Measurements from ENCODE around the gene DCAF6. TPM values are rescaled to one million over a fixed set of nuclear protein-coding genes. Genes with fewer than 3 reads are reported as not detected.
A peak's percentile ranks its signal among the peaks of the same experiment; 100 is the strongest.

The DCAF6 gene
- total and polyA plus RNA-seq, 2 experiments from 2014 or later: 52.0 to 92.7 TPM

DNA sequence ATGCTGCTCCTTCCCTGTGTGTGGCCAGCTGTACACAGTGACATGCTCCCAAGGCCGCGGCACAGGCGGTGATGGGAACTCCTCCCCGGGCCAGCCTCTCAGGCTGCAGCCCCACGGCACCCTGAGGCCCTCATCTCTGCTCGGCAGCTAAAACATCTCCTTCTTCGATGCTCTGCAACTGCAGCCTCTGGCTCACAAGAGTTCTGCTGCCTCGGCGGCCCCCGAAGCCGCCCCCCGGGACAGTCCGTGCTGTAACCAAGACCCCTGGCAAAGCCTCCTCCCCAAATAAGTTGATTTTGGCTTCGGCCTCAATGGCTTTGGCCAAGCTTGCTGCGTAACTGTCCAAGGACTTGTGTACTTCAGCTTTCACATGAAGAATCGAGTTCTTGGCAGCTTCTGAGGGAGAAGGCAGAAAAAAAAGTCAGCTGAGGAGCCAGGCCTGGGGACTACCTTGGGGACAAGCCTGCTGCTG, 149.0 kb downstream of the DCAF6 start:
- TF ChIP-seq, protein P1, sequence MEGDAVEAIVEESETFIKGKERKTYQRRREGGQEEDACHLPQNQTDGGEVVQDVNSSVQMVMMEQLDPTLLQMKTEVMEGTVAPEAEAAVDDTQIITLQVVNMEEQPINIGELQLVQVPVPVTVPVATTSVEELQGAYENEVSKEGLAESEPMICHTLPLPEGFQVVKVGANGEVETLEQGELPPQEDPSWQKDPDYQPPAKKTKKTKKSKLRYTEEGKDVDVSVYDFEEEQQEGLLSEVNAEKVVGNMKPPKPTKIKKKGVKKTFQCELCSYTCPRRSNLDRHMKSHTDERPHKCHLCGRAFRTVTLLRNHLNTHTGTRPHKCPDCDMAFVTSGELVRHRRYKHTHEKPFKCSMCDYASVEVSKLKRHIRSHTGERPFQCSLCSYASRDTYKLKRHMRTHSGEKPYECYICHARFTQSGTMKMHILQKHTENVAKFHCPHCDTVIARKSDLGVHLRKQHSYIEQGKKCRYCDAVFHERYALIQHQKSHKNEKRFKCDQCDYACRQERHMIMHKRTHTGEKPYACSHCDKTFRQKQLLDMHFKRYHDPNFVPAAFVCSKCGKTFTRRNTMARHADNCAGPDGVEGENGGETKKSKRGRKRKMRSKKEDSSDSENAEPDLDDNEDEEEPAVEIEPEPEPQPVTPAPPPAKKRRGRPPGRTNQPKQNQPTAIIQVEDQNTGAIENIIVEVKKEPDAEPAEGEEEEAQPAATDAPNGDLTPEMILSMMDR (IDR thresholded peaks at IDR 0.05; ENCODE audit: low read depth, low read length): no peak
- Histone ChIP-seq H3K4me1 (ENCODE audit: low read depth) (no peaks in the 10 kb centered on the region), H3K4me3 (no peak overlapping the region), H3K9me3 (ENCODE audit: low read depth) (no peaks in the 10 kb centered on the region), H3K27me3 (no peaks in the 10 kb centered on the region), H3K27ac (no peak overlapping the region), H3K36me3 (peaks cover 5% of the 10 kb centered on the region)
- peak in 1 of 2 donors; percentile 3 for DNase-seq (ENCODE audit: low read depth in 1 of 2, low spot score in 1 of 2)

DNA sequence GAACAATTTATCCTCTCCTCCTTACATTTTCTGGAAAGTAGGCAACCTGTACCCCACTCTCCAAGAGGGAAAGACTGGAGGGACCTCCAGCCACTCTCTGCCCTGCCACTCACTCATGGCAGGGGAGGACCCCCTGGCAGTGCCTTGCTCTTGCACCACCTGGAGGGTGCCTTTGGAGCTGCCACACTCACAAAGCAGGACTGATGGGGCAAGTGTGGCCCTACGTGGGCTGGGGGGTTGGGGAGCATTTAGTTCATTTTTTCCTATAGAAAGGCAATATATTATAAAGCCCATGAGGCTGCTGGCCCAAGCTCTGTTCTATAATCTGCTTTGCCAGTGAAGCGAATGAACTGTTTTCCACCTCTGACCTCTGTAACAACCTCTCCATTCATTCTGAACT, 150.0 kb downstream of the DCAF6 start:
- Histone ChIP-seq H3K4me1 (ENCODE audit: low read depth) (no peaks in the 10 kb centered on the region), H3K4me3 (no peak overlapping the region), H3K36me3 (peaks cover 5% of the 10 kb centered on the region), H3K9me3 (ENCODE audit: low read depth) (no peaks in the 10 kb centered on the region), H3K27ac (no peak overlapping the region), H3K27me3 (no peaks in the 10 kb centered on the region)
- TF ChIP-seq, protein P1 (IDR thresholded peaks at IDR 0.05; ENCODE audit: low read depth, low read length): no peak
- DNase-seq (ENCODE audit: low read depth in 1 of 2, low spot score in 1 of 2): no peak

DNA sequence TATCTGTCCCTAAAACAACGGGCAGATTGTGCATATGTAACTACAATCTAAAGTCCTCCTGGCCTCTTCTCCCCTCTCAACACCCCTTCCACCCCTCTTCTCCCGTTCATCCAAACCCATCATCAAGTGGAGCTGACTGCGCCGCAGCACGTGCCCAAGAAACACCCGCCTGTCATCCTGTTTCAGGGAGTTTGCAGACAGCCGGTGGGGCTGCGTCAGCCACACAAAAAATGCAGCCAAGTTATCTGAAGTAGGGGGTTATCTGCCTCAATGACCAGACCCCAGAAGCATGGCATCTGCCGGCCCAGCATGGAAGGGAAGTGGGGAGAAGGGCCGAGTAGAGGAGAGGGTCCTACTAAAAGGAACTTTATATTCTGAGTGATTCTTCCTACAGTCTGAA, 151.2 kb downstream of the DCAF6 start:
- Histone ChIP-seq H3K27me3 (no peaks in the 10 kb centered on the region), H3K4me3 (no peak overlapping the region), H3K9me3 (ENCODE audit: low read depth) (no peaks in the 10 kb centered on the region), H3K27ac (no peak overlapping the region), H3K4me1 (ENCODE audit: low read depth) (no peaks in the 10 kb centered on the region), H3K36me3 (peaks cover 5% of the 10 kb centered on the region)
- no peak for DNase-seq (ENCODE audit: low read depth in 1 of 2, low spot score in 1 of 2)
- TF ChIP-seq, protein P1 (IDR thresholded peaks at IDR 0.05; ENCODE audit: low read depth, low read length): no peak

DNA sequence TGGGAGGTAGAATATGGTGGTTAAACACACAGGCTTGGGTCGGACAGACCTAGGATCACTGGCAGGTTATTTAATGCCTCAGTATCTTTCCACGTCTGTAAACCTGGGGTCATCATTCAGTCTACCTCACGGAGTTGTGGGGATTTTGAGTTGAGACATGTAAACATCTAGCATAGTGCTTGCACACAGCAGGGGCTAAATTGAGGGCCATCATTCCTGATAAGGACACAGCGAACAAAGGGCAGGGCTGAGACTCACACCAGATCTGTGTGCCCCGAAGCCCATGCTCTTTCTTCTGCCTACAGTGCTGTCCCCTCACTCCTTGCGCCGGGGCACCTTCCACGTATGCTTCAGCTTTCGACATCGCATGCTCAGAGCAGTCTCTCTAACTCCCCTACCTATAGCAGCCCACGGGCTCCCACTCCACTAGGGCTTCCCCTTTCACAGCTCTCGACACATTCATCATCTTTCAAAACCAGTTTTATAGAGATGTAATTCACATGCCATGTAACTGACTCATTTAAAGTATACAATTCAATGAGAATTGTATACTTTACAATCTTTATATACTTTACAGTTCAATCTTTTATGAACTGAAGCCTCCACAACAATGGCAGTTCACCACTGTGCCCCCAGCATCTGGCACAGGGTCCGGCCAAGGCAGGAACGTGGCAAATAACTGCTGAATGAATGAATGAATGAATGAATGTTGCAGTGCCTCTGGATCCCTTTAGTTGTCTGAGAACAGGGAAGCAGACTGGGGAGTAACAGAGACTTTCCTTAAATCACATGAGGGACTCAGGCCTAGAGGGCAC, 152.2 kb downstream of the DCAF6 start:
- TF ChIP-seq, protein P1 (IDR thresholded peaks at IDR 0.05; ENCODE audit: low read depth, low read length): no peak
- H3K36me3 ChIP-seq: peaks cover 5% of the 10 kb centered on the region
- no peaks in the 10 kb centered on the region for H3K9me3 ChIP-seq (ENCODE audit: low read depth)
- no peaks in the 10 kb centered on the region for H3K4me1 ChIP-seq (ENCODE audit: low read depth)
- DNase-seq (ENCODE audit: low read depth in 1 of 2, low spot score in 1 of 2): no peak
- H3K27ac ChIP-seq: no peak overlapping the region
- no peak overlapping the region for H3K4me3 ChIP-seq
- H3K27me3 ChIP-seq: no peaks in the 10 kb centered on the region

GRCh38 chr1:168089326-168089978, 153.0 kb downstream of the DCAF6 start:
- peaks cover 5% of the 10 kb centered on the region for H3K36me3 ChIP-seq
- no peaks in the 10 kb centered on the region for H3K27me3 ChIP-seq
- TF ChIP-seq, protein P1 (IDR thresholded peaks at IDR 0.05; ENCODE audit: low read depth, low read length): no peak
- H3K4me1 ChIP-seq (ENCODE audit: low read depth): no peaks in the 10 kb centered on the region
- H3K27ac ChIP-seq: no peak overlapping the region
- no peak overlapping the region for H3K4me3 ChIP-seq
- no peaks in the 10 kb centered on the region for H3K9me3 ChIP-seq (ENCODE audit: low read depth)
- DNase-seq (ENCODE audit: low read depth in 1 of 2, low spot score in 1 of 2): no peak

Measured in cardiac muscle cell (in vitro differentiated cells and primary cell).